Neural cell (in vitro differentiated cells): ENCODE measurements around the gene TEX2. TPM values are rescaled to one million over a fixed set of nuclear protein-coding genes. Genes with fewer than 3 reads are reported as not detected.

Source experiments
- H2AFZ ChIP-seq: fragments of 200-600, 300-800 bp; sonication (generic), shearing (Covaris generic); 2 replicates; pipeline ENCODE4 v1.6.0; 2014; ENCODE audit warnings: low read depth, mild to moderate bottlenecking, antibody characterized with exemption, low read length, moderate library complexity
- H3F3A ChIP-seq: fragments of 200-600 bp; shearing (Covaris generic); 2 replicates; pipeline ENCODE4 v1.6.1; 2016; ENCODE audit warnings: mild to moderate bottlenecking, moderate library complexity, mixed read lengths, antibody characterized with exemption, low read length; ENCODE audit not compliant: insufficient read depth, poor library complexity, severe bottlenecking
- H3K27ac ChIP-seq: fragments of 200-600, 300-800 bp; sonication (generic), shearing (Covaris generic); 2 replicates; pipeline ENCODE4 v1.5.1; 2014; ENCODE audit warnings: mild to moderate bottlenecking, low read length, moderate library complexity
- H3K27me3 ChIP-seq: fragments of 300-800, 200-600 bp; sonication (generic), shearing (Covaris generic); 2 replicates; pipeline ENCODE4 v1.6.0; 2014; ENCODE audit warnings: mild to moderate bottlenecking, low read depth, low read length, moderate library complexity; ENCODE audit not compliant: insufficient read depth
- H3K36me3 ChIP-seq: fragments of 300-800, 200-600 bp; sonication (generic), shearing (Covaris generic); 2 replicates; pipeline ENCODE4 v1.5.1; 2014; ENCODE audit warnings: mild to moderate bottlenecking, antibody characterized with exemption, low read length, moderate library complexity; ENCODE audit not compliant: insufficient read depth
- H3K4me2 ChIP-seq: fragments of 300-800, 200-600 bp; sonication (generic), shearing (Covaris generic); 2 replicates; pipeline ENCODE4 v1.6.0; 2014; ENCODE audit warnings: mild to moderate bottlenecking, low read length
- H3K4me3 ChIP-seq: fragments of 300-800, 200-600 bp; sonication (generic), shearing (Covaris generic); 2 replicates; pipeline ENCODE4 v1.5.1; 2014; ENCODE audit warnings: mild to moderate bottlenecking, low read length, moderate library complexity
- H3K79me2 ChIP-seq: fragments of 200-600 bp; shearing (Covaris generic); replicated peaks from 2 replicates; pipeline ENCODE4 v1.6.0; 2014; ENCODE audit warnings: mild to moderate bottlenecking, low read length, moderate library complexity; ENCODE audit not compliant: insufficient read depth
- H3K9ac ChIP-seq: fragments of 300-800, 200-600 bp; sonication (generic), shearing (Covaris generic); 2 replicates; pipeline ENCODE4 v1.6.1; 2016; ENCODE audit warnings: mild to moderate bottlenecking, low read length, mixed read lengths
- H3K9me2 ChIP-seq: fragments of 200-600 bp; shearing (Covaris generic); 2 replicates; pipeline ENCODE4 v1.6.1; 2016; ENCODE audit warnings: mild to moderate bottlenecking, low read length, mixed read lengths; ENCODE audit not compliant: insufficient read depth
- H3K9me3 ChIP-seq: fragments of 200-600, 300-800 bp; sonication (generic), shearing (Covaris generic); 2 replicates; pipeline ENCODE4 v1.6.1; 2016; ENCODE audit warnings: mild to moderate bottlenecking, mixed run types, low read length, moderate library complexity, mixed read lengths
- H4K20me1 ChIP-seq: fragments of 200-600 bp; shearing (Covaris generic); 2 replicates; pipeline ENCODE4 v1.6.1; 2016; ENCODE audit warnings: mild to moderate bottlenecking, mixed run types; ENCODE audit not compliant: insufficient read depth
- CTCF ChIP-seq: fragments of 450-650 bp; IDR thresholded peaks from 2 replicates; pipeline ENCODE4 v1.5.1; 2014; ENCODE audit warnings: antibody characterized with exemption, mild to moderate bottlenecking, moderate library complexity; ENCODE audit not compliant: poor library complexity, severe bottlenecking
- EP300 ChIP-seq: fragments of 450-650 bp; conservative IDR thresholded peaks from 2 replicates; pipeline ENCODE4 v1.6.1; 2014; ENCODE audit warnings: antibody characterized with exemption, mild to moderate bottlenecking, moderate library complexity; ENCODE audit not compliant: poor library complexity, severe bottlenecking
- EZH2 ChIP-seq: fragments of 200-600, 300-800 bp; shearing (Covaris generic), sonication (generic); IDR thresholded peaks from 2 replicates; pipeline ENCODE4 v1.6.1; 2014; ENCODE audit warnings: antibody characterized with exemption, low read length, borderline replicate concordance, mild to moderate bottlenecking; ENCODE audit not compliant: insufficient read depth, poor library complexity, severe bottlenecking
- MXI1 ChIP-seq: fragments of 450-650 bp; conservative IDR thresholded peaks from 2 replicates; pipeline ENCODE4 v1.6.1; 2014; ENCODE audit warnings: antibody characterized with exemption, mild to moderate bottlenecking; ENCODE audit not compliant: poor library complexity, severe bottlenecking
- POLR2AphosphoS5 ChIP-seq: IDR thresholded peaks from 2 replicates; pipeline ENCODE4 v1.6.1; 2012
- RAD21 ChIP-seq: fragments of 450-650 bp; conservative IDR thresholded peaks from 2 replicates; pipeline ENCODE4 v1.6.1; 2014; ENCODE audit warnings: antibody characterized with exemption, mild to moderate bottlenecking, moderate library complexity
- REST ChIP-seq: IDR thresholded peaks from 2 replicates; pipeline ENCODE4 v1.6.1; 2012; ENCODE audit warnings: borderline replicate concordance
- SMC3 ChIP-seq: fragments of 450-650 bp; conservative IDR thresholded peaks from 2 replicates; pipeline ENCODE4 v1.6.1; 2014; ENCODE audit warnings: antibody characterized with exemption, mild to moderate bottlenecking, moderate library complexity; ENCODE audit not compliant: poor library complexity
- TAF1 ChIP-seq: IDR thresholded peaks from 2 replicates; pipeline ENCODE4 v1.6.1; 2012; ENCODE audit warnings: low read depth
- polyA plus RNA-seq: library from polyadenylated mRNA; depleted of rRNA; stranded (reverse); fragments of >200 nt; gene quantifications from 2 replicates; pipeline ENCODE4 v1.2.3, GENCODE V29; 2014

The TEX2 gene
- polyA plus RNA-seq, 1 donor from 2014 or later: 19.7 TPM

- no peak overlapping the region for H3K4me3 ChIP-seq
- no peaks in the 10 kb centered on the region for H3K9me2 ChIP-seq
- H3F3A ChIP-seq: no peaks in the 10 kb centered on the region
- no peak overlapping the region for H2AFZ ChIP-seq
- H4K20me1 ChIP-seq: no peaks in the 10 kb centered on the region
- H3K27me3 ChIP-seq: no peaks in the 10 kb centered on the region
- TF ChIP-seq REST (no peak), CTCF (no peak), TAF1 (no peak), MXI1 (no peak), RAD21 (no peak), EZH2 (no peak), SMC3 (no peak), POLR2AphosphoS5 (no peak), EP300 (no peak)
- H3K4me2 ChIP-seq: no peak overlapping the region
- no peak overlapping the region for H3K9ac ChIP-seq
- no peaks in the 10 kb centered on the region for H3K36me3 ChIP-seq
- H3K27ac ChIP-seq: no peak overlapping the region
- no peaks in the 10 kb centered on the region for H3K79me2 ChIP-seq
- no peaks in the 10 kb centered on the region for H3K9me3 ChIP-seq
Measured at GRCh38 chr17:64216338-64217248, 46.5 kb downstream of the TEX2 start.

- TF ChIP-seq POLR2AphosphoS5: no peak
- TF ChIP-seq TAF1: no peak
- no peak for TF ChIP-seq MXI1
- TF ChIP-seq CTCF: no peak
- no peak for TF ChIP-seq EZH2
- no peak for TF ChIP-seq SMC3
- no peak for TF ChIP-seq RAD21
- Histone ChIP-seq H3K9ac (no peak overlapping the region), H3K4me3 (no peak overlapping the region), H3K36me3 (no peaks in the 10 kb centered on the region), H2AFZ (no peak overlapping the region), H3F3A (no peaks in the 10 kb centered on the region), H3K9me2 (no peaks in the 10 kb centered on the region), H3K9me3 (no peaks in the 10 kb centered on the region), H3K79me2 (no peaks in the 10 kb centered on the region), H3K27ac (no peak overlapping the region), H3K27me3 (no peaks in the 10 kb centered on the region), H3K4me2 (no peak overlapping the region), H4K20me1 (no peaks in the 10 kb centered on the region)
Measured at GRCh38 chr17:64216000-64216337, 47.1 kb downstream of the TEX2 start.
